ENCODE data around the gene SHTN1.

DNA sequence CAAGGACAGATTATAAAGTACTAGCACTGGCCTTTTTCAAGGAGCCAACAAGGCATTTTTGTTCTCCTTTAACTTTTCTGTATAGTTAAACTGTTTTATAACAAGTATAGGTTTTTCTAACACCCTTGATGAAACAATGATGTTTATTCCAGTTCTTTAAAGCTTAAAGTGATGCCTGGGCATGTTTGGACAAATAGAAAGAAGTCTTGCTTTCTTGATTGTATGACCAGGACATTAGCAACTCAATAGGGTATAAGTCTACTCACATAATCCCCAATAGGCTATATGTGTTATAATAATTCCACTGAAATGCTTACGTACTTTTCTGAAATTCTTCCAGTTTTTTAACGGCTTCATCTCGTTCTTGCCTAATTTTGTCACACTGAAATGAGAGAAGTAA lies 36.7 kb downstream of the SHTN1 start:
- TF ChIP-seq EED (IDR thresholded peaks at IDR 0.05; ENCODE audit: low read depth) = no peak
- no peak for TF ChIP-seq MYC (IDR thresholded peaks at IDR 0.05; ENCODE audit: insufficient read depth, insufficient read length, insufficient replicate concordance, low read length, severe bottlenecking)
- TF ChIP-seq, protein P1, sequence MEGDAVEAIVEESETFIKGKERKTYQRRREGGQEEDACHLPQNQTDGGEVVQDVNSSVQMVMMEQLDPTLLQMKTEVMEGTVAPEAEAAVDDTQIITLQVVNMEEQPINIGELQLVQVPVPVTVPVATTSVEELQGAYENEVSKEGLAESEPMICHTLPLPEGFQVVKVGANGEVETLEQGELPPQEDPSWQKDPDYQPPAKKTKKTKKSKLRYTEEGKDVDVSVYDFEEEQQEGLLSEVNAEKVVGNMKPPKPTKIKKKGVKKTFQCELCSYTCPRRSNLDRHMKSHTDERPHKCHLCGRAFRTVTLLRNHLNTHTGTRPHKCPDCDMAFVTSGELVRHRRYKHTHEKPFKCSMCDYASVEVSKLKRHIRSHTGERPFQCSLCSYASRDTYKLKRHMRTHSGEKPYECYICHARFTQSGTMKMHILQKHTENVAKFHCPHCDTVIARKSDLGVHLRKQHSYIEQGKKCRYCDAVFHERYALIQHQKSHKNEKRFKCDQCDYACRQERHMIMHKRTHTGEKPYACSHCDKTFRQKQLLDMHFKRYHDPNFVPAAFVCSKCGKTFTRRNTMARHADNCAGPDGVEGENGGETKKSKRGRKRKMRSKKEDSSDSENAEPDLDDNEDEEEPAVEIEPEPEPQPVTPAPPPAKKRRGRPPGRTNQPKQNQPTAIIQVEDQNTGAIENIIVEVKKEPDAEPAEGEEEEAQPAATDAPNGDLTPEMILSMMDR (IDR thresholded peaks at IDR 0.05 in 2 of 3, conservative IDR thresholded peaks at IDR 0.05 in 1 of 3; ENCODE audit: control insufficient read depth in 2 of 3, extremely low read depth in 1 of 3, insufficient read depth in 1 of 3, low read depth in 3 of 3, low read length in 3 of 3) = no peak
- no peak for TF ChIP-seq FOS (IDR thresholded peaks at IDR 0.05; ENCODE audit: borderline replicate concordance, extremely low read depth, insufficient read length)
- no peak for TF ChIP-seq SUZ12 (IDR thresholded peaks at IDR 0.05; ENCODE audit: unreplicated experiment)
- no peak for TF ChIP-seq CHD4 (IDR thresholded peaks at IDR 0.05)
- no peak for TF ChIP-seq POLR2A (IDR thresholded peaks at IDR 0.05; ENCODE audit: low read depth, low read length)
- TF ChIP-seq, protein P2, sequence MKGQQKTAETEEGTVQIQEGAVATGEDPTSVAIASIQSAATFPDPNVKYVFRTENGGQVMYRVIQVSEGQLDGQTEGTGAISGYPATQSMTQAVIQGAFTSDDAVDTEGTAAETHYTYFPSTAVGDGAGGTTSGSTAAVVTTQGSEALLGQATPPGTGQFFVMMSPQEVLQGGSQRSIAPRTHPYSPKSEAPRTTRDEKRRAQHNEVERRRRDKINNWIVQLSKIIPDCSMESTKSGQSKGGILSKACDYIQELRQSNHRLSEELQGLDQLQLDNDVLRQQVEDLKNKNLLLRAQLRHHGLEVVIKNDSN (IDR thresholded peaks at IDR 0.05; ENCODE audit: borderline replicate concordance, extremely low read length, insufficient read depth, low read depth, low read length) = no peak

All from GM12878 (cell line).